A549 (cell line): Measurements from ENCODE around the gene ATF4. TPM values are rescaled to one million over a fixed set of nuclear protein-coding genes. Genes with fewer than 3 reads are reported as not detected.

Experiments
- ATAC-seq, 2 experiments: fragments of 200-7000 bp in 1 of 2; fragments of >200 bp in 1 of 2; cut with Nextera tagmentation in 1 of 2; cut with Tn5 transposase in 1 of 2; 3 replicates each; pipeline versions ENCODE4 v1.8.0 to v1.9.1; 2018 to 2020; ENCODE audit warnings: mild to moderate bottlenecking in 1 of 2, moderate library complexity in 1 of 2
- CTCF ChIA-PET: fragments of 300-600 bp; sonication (Branson Sonifier 250); formaldehyde crosslinking; extraction: SDS; loops from one replicate; lab custom pipeline; 2021; ENCODE audit warnings: antibody characterized with exemption, inconsistent platforms; lab: Yijun Ruan, JAX
- POLR2A ChIA-PET: fragments of 350-600 bp; formaldehyde crosslinking; extraction: SDS; loops from one replicate; lab custom pipeline; 2021; ENCODE audit warnings: antibody characterized with exemption, inconsistent platforms; lab: Yijun Ruan, JAX
- DNase-seq, 2 experiments: peaks; one replicate each; pipeline versions ENCODE4 v3.0.0 to v3.0.0-alpha.2; 2011 to 2016; ENCODE audit warnings: low read depth in 1 of 2, low spot score in 1 of 2
- FAIRE-seq: peaks from 2 replicates; lab custom pipeline; 2011; peaks lifted over from hg19 to GRCh38; lab: Jason Lieb, UNC
- H3K27ac ChIP-seq, 2 experiments: fragments of >200 bp; sonication (Bioruptor Twin); formaldehyde crosslinking; 3 replicates each; pipeline ENCODE4 v1.5.1; 2016 to 2017
- H3K4me1 ChIP-seq: fragments of >200 bp; sonication (Bioruptor Twin); formaldehyde crosslinking; 3 replicates; pipeline ENCODE4 v1.6.1; 2016
- H3K4me2 ChIP-seq: fragments of >200 bp; sonication (Bioruptor Twin); formaldehyde crosslinking; 3 replicates; pipeline ENCODE4 v1.6.1; 2016
- H3K4me3 ChIP-seq: fragments of >200 bp; sonication (Bioruptor Twin); formaldehyde crosslinking; 3 replicates; pipeline ENCODE4 v1.5.1; 2016
- H3K9me3 ChIP-seq: fragments of >200 bp; sonication (Bioruptor Twin); formaldehyde crosslinking; 3 replicates; pipeline ENCODE4 v1.6.1; 2016
- CHD4 ChIP-seq: fragments of 200-600 bp; sonication (generic); IDR thresholded peaks from 2 replicates; pipeline ENCODE4 v1.6.1; 2016; ENCODE audit warnings: antibody characterized with exemption, mild to moderate bottlenecking, borderline replicate concordance
- FOSL2 ChIP-seq, 2 experiments: fragments of 450-650 bp in 1 of 2; fragments of >200 bp in 1 of 2; sonication (Bioruptor Twin) in 1 of 2; formaldehyde crosslinking; IDR thresholded peaks; 2 replicates each; pipeline versions ENCODE4 v1.5.0 to v1.6.1; 2016 to 2020; ENCODE audit warnings: mild to moderate bottlenecking in 1 of 2, moderate library complexity in 1 of 2
- HOXB13 ChIP-seq: fragments of 250-450 bp; sonication (Bioruptor Pico); IDR thresholded peaks from 2 replicates; pipeline ENCODE4 v1.5.0; 2020; ENCODE audit warnings: low read depth, mild to moderate bottlenecking, moderate library complexity
- NR3C1 ChIP-seq: fragments of >200 bp; sonication (Bioruptor Twin); formaldehyde crosslinking; IDR thresholded peaks from 3 replicates; pipeline ENCODE4 v1.6.1; 2017
- RAD21 ChIP-seq, 2 experiments: fragments of >200 bp in 1 of 2; sonication (Bioruptor Twin) in 1 of 2; formaldehyde crosslinking in 1 of 2; IDR thresholded peaks in 1 of 2; conservative IDR thresholded peaks in 1 of 2; 2 replicates in 1 of 2; 3 replicates in 1 of 2; pipeline ENCODE4 v1.6.1; 2012 to 2018; ENCODE audit warnings: inconsistent platforms in 1 of 2
- RARB ChIP-seq: fragments of 250-450 bp; sonication (Bioruptor Pico); IDR thresholded peaks from 2 replicates; pipeline ENCODE4 v1.8.0; 2021; ENCODE audit warnings: mild to moderate bottlenecking, moderate library complexity
- RCOR1 ChIP-seq: fragments of 150-350 bp; IDR thresholded peaks from 2 replicates; pipeline ENCODE4 v1.6.1; 2014; ENCODE audit warnings: antibody characterized with exemption, low read length, low read depth
- WGBS: methylation state at CpG from one replicate; pipeline ENCODE4 v1.1.6; 2017; ENCODE audit errors: missing lambda C conversion rate; 5-methylcytosine and 5-hydroxymethylcytosine counted together
- polyA plus RNA-seq, 4 experiments: library from polyadenylated mRNA; depleted of rRNA in 3 of 4; stranded (reverse); fragments of >200 nt; fragmentation: RNase III in 1 of 4; extraction: RNeasy Plus Mini Kit Qiagen cat#74134 plus additional on column Dnase treatment in 1 of 4; gene quantifications; 2 replicates in 3 of 4; 3 replicates in 1 of 4; pipeline ENCODE4 v1.2.3, GENCODE V29; 2011 to 2017
- TF ChIP-seq, protein P1 (sequence below): fragments of 250-450 bp; sonication (Bioruptor Pico); IDR thresholded peaks from 2 replicates; pipeline ENCODE4 v1.5.0; 2021; ENCODE audit warnings: mild to moderate bottlenecking, moderate library complexity, borderline replicate concordance
- TF ChIP-seq, protein P2 (sequence below): fragments of >200 bp; sonication (Bioruptor Twin); formaldehyde crosslinking; IDR thresholded peaks from 3 replicates; pipeline ENCODE4 v1.5.1; 2016
- TF ChIP-seq, protein P3 (sequence below): fragments of 250-450 bp; sonication (Bioruptor Pico); IDR thresholded peaks from 2 replicates; pipeline ENCODE4 v1.5.0; 2020; ENCODE audit warnings: low read depth, mild to moderate bottlenecking, moderate library complexity
- TF ChIP-seq, protein P4 (sequence below): IDR thresholded peaks from 2 replicates; pipeline ENCODE4 v1.6.1; 2012
- TF ChIP-seq, protein P5 (sequence below): fragments of 200-600 bp; sonication (generic); IDR thresholded peaks from 2 replicates; pipeline ENCODE4 v1.6.1; 2016; ENCODE audit warnings: antibody characterized with exemption, mild to moderate bottlenecking, moderate library complexity

ATF4 gene
- polyA plus RNA-seq, 2 of the 4 experiments (the other 2 are of a cell fraction), result 242 to 593 TPM

DNA sequence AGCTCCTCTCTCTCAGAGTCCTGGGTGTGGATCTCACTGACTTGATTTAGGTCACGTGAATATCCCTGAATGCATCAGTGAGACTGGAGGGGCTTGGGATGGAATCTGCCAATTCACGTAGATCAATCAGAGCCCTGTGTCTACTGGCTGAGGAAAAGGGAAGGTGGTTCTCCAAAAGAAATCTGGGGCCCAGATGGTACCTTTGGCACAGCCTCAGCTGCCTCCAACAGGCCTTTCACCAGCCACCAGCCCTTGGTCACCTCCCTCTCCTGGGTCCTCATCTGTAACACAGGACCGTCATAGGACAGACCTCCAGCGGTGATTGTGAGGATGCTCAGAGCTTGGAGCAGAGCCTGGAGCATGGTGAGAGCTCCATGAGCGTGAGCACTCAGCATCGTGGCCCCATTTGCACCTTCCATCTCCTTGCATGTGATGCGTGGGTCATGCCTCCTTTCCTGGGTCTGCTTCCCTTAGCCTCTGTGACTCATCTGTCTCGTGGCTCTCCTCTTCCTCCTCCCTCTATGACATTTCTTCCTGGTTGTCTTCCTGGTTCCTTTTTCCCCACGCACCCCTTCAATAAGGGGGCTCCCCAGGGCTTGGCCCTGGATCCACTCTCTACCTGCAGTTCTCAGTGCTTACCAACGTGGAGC lies 25.8 kb upstream of the ATF4 start:
- Histone ChIP-seq H3K4me1 (no peaks in the 10 kb centered on the region), H3K4me3 (no peak overlapping the region), H3K9me3 (no peaks in the 10 kb centered on the region), H3K4me2 (no peak overlapping the region), H3K27ac (no peak overlapping the region)
- POLR2A ChIA-PET, result interaction anchor here (1.4 kb wide), 1 partner anchor 25 kb away, joined by 7 read pairs; the partner anchor contains the start of gene ATF4
- TF ChIP-seq, protein P1, sequence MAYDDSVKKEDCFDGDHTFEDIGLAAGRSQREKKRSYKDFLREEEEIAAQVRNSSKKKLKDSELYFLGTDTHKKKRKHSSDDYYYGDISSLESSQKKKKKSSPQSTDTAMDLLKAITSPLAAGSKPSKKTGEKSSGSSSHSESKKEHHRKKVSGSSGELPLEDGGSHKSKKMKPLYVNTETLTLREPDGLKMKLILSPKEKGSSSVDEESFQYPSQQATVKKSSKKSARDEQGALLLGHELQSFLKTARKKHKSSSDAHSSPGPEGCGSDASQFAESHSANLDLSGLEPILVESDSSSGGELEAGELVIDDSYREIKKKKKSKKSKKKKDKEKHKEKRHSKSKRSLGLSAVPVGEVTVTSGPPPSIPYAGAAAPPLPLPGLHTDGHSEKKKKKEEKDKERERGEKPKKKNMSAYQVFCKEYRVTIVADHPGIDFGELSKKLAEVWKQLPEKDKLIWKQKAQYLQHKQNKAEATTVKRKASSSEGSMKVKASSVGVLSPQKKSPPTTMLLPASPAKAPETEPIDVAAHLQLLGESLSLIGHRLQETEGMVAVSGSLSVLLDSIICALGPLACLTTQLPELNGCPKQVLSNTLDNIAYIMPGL (CRISPR knock-in tag), result no peak
- TF ChIP-seq HOXB13 (CRISPR knock-in tag), result no peak
- TF ChIP-seq, protein P2, sequence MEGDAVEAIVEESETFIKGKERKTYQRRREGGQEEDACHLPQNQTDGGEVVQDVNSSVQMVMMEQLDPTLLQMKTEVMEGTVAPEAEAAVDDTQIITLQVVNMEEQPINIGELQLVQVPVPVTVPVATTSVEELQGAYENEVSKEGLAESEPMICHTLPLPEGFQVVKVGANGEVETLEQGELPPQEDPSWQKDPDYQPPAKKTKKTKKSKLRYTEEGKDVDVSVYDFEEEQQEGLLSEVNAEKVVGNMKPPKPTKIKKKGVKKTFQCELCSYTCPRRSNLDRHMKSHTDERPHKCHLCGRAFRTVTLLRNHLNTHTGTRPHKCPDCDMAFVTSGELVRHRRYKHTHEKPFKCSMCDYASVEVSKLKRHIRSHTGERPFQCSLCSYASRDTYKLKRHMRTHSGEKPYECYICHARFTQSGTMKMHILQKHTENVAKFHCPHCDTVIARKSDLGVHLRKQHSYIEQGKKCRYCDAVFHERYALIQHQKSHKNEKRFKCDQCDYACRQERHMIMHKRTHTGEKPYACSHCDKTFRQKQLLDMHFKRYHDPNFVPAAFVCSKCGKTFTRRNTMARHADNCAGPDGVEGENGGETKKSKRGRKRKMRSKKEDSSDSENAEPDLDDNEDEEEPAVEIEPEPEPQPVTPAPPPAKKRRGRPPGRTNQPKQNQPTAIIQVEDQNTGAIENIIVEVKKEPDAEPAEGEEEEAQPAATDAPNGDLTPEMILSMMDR, result no peak
- TF ChIP-seq FOSL2 (IDR thresholded peaks at IDR 0.05), result no peak
- TF ChIP-seq FOSL2 (CRISPR knock-in tag; IDR thresholded peaks at IDR 0.05), result no peak
- TF ChIP-seq, protein P3, sequence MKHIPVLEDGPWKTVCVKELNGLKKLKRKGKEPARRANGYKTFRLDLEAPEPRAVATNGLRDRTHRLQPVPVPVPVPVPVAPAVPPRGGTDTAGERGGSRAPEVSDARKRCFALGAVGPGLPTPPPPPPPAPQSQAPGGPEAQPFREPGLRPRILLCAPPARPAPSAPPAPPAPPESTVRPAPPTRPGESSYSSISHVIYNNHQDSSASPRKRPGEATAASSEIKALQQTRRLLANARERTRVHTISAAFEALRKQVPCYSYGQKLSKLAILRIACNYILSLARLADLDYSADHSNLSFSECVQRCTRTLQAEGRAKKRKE, result no peak
- TF ChIP-seq CHD4, result no peak
- TF ChIP-seq, protein P4, sequence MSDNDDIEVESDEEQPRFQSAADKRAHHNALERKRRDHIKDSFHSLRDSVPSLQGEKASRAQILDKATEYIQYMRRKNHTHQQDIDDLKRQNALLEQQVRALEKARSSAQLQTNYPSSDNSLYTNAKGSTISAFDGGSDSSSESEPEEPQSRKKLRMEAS, result no peak
- no peak for TF ChIP-seq RARB (CRISPR knock-in tag)
- TF ChIP-seq NR3C1, result no peak
- no peak for TF ChIP-seq RCOR1
- ATAC-seq, result no peak
- CTCF ChIA-PET, result interaction anchor here (1.1 to 6.7 kb wide), 16 partner anchors 7 to 538 kb away, joined by 3 to 80 read pairs (median 7); partner anchors contain the start of genes ATF4, MIEF1 and RPS19BP1
- no peak for DNase-seq
- no peak for FAIRE-seq
- 68% methylated on average over 8 of the region's 10 CpGs for WGBS

DNA sequence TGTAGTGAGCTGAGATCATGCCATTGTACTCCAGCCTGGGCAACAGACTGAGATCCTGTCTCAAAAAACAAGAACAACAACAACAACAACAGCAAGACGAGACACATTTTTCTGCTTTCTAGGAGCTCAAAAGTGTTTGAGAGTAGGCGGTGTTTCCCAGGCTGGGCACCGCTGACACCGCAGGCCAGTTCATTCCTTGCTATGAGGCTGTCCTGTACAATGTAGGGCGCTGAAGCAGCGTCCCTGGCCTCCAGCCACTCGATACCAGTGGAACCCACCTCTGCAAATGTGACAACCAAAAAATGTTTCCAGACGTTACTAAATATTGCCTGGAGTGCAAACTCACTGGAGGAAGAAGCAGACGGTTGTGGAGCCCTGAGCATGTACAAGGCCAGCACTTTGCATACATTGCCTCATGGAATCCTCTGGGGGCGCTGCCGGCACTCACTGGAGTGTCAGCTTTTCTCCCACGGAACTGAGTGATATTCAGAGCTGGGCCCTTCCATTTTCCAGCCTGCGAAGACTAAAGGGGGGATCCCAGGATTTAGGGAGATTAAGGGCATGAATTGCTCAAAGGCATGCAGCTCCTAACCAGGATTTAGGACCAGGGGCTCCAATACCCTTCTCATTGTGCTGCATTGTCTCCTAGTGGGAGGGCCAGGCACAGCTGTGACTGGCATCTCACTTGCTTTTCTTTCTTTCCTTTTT lies 24.1 kb upstream of the ATF4 start:
- H3K9me3 ChIP-seq, result no peaks in the 10 kb centered on the region
- WGBS, result 54% methylated on average over 9 of the region's 13 CpGs
- H3K4me1 ChIP-seq, result peaks cover under 1% of the 10 kb centered on the region; the same call in 1 of the 3 replicates
- CTCF ChIA-PET, result interaction anchor here (0.6 to 4.4 kb wide), 18 partner anchors 9 to 544 kb away, joined by 3 to 35 read pairs (median 4); no protein-coding TSS in a partner anchor
- TF ChIP-seq, protein P5, sequence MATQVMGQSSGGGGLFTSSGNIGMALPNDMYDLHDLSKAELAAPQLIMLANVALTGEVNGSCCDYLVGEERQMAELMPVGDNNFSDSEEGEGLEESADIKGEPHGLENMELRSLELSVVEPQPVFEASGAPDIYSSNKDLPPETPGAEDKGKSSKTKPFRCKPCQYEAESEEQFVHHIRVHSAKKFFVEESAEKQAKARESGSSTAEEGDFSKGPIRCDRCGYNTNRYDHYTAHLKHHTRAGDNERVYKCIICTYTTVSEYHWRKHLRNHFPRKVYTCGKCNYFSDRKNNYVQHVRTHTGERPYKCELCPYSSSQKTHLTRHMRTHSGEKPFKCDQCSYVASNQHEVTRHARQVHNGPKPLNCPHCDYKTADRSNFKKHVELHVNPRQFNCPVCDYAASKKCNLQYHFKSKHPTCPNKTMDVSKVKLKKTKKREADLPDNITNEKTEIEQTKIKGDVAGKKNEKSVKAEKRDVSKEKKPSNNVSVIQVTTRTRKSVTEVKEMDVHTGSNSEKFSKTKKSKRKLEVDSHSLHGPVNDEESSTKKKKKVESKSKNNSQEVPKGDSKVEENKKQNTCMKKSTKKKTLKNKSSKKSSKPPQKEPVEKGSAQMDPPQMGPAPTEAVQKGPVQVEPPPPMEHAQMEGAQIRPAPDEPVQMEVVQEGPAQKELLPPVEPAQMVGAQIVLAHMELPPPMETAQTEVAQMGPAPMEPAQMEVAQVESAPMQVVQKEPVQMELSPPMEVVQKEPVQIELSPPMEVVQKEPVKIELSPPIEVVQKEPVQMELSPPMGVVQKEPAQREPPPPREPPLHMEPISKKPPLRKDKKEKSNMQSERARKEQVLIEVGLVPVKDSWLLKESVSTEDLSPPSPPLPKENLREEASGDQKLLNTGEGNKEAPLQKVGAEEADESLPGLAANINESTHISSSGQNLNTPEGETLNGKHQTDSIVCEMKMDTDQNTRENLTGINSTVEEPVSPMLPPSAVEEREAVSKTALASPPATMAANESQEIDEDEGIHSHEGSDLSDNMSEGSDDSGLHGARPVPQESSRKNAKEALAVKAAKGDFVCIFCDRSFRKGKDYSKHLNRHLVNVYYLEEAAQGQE, result no peak
- TF ChIP-seq RAD21 (conservative IDR thresholded peaks at IDR 0.05 in 1 of 2, IDR thresholded peaks at IDR 0.05 in 1 of 2), result peak in 1 of 2 experiments; percentile 12; a peak in 1 of 5 replicates
- TF ChIP-seq, protein P2, result peak; percentile 53
- TF ChIP-seq, all 56 proteins: peak for 2
- peak; percentile 90 to 93 for ATAC-seq
- Histone ChIP-seq H3K27ac (no peak overlapping the region), H3K4me2 (no peak overlapping the region), H3K4me3 (no peak overlapping the region)
- no peak for FAIRE-seq
- POLR2A ChIA-PET, result interaction anchor here (0.7 to 1.4 kb wide), 3 partner anchors 22 to 851 kb away, joined by 3 to 6 read pairs (median 3); partner anchors contain the start of gene ATF4
- DNase-seq, result peak; percentile 48 to 69
